HG02970 (cell line): ENCODE data around the gene PLCB1.

Experiments
- ATAC-seq: cut with Tn5 transposase; IDR thresholded peaks from one replicate; pipeline ENCODE4 v1.9.1; 2021; ENCODE audit warnings: mild to moderate bottlenecking, moderate library complexity, moderate number of reproducible peaks; ENCODE audit not compliant: unreplicated experiment, low FRiP score

Gene PLCB1

GRCh38 chr20:8470156-8470555 is 338.1 kb downstream of the PLCB1 start:
- ATAC-seq: no peak

- no peak for ATAC-seq
Observed at GRCh38 chr20:8471465-8471864, 339.4 kb downstream of the PLCB1 start.

GRCh38 chr20:8473459-8473858 is 341.4 kb downstream of the PLCB1 start:
- ATAC-seq: no peak

GRCh38 chr20:8474027-8474668 is 342.1 kb downstream of the PLCB1 start:
- ATAC-seq: no peak

GRCh38 chr20:8476021-8476420 is 344.0 kb downstream of the PLCB1 start:
- no peak for ATAC-seq

GRCh38 chr20:8480597-8480996 is 348.5 kb downstream of the PLCB1 start:
- no peak for ATAC-seq

GRCh38 chr20:8487696-8488095 is 355.6 kb downstream of the PLCB1 start:
- no peak for ATAC-seq

- no peak for ATAC-seq
Observed at GRCh38 chr20:8489094-8489883, 357.2 kb downstream of the PLCB1 start.

GRCh38 chr20:8490076-8490830 is 358.2 kb downstream of the PLCB1 start:
- no peak for ATAC-seq

GRCh38 chr20:8492173-8492572 is 360.1 kb downstream of the PLCB1 start:
- no peak for ATAC-seq

- no peak for ATAC-seq
Observed at GRCh38 chr20:8498571-8498970, 366.5 kb downstream of the PLCB1 start.

GRCh38 chr20:8504030-8504429 is 372.0 kb downstream of the PLCB1 start:
- ATAC-seq: no peak

GRCh38 chr20:8505476-8506200 is 373.6 kb downstream of the PLCB1 start:
- ATAC-seq: no peak

- no peak for ATAC-seq
Observed at GRCh38 chr20:8507231-8507630, 375.2 kb downstream of the PLCB1 start.

- ATAC-seq: no peak
Observed at GRCh38 chr20:8509809-8510208, 377.7 kb downstream of the PLCB1 start.

- no peak for ATAC-seq
Observed at GRCh38 chr20:8510808-8511207, 378.7 kb downstream of the PLCB1 start.

- no peak for ATAC-seq
Observed at GRCh38 chr20:8512003-8512402, 379.9 kb downstream of the PLCB1 start.

- no peak for ATAC-seq
Observed at GRCh38 chr20:8515810-8516435, 383.9 kb downstream of the PLCB1 start.

- no peak for ATAC-seq
Observed at GRCh38 chr20:8518878-8519277, 386.8 kb downstream of the PLCB1 start.

GRCh38 chr20:8519887-8520286 is 387.8 kb downstream of the PLCB1 start:
- no peak for ATAC-seq
